Endothelial cell of umbilical vein (primary cell): ENCODE measurements around the gene MR1. TPM values are rescaled to one million over a fixed set of nuclear protein-coding genes. Genes with fewer than 3 reads are reported as not detected.

Experiments
- BruUV-seq: library from RNA; stranded (reverse); fragments of 400-500 nt; replicated peaks from 2 replicates; lab custom pipeline; 2021; lab: Mats Ljungman, UMichigan
- CTCF ChIA-PET: fragments of 300-600, 350-600 bp; sonication (Branson Sonifier 250); formaldehyde crosslinking; loops from one replicate; lab custom pipeline; 2021; ENCODE audit warnings: antibody characterized with exemption, inconsistent platforms; lab: Charles Lee
- POLR2A ChIA-PET: fragments of 300-600, 350-600 bp; sonication (Branson Sonifier 250); formaldehyde crosslinking; loops from one replicate; lab custom pipeline; 2021; ENCODE audit warnings: antibody characterized with exemption, inconsistent platforms; lab: Charles Lee
- DNase-seq: peaks from one replicate; pipeline ENCODE4 v3.0.0-alpha.2; 2011; ENCODE audit warnings: low read depth, low spot score
- FAIRE-seq: peaks from 2 replicates; lab custom pipeline; 2011; peaks lifted over from hg19 to GRCh38; lab: Jason Lieb, UNC
- H2AFZ ChIP-seq: 2 replicates; pipeline ENCODE4 v1.6.0; 2012; ENCODE audit warnings: low read depth, low read length, control low read depth, inconsistent platforms
- H3K27ac ChIP-seq: 2 replicates; pipeline ENCODE4 v1.5.1; 2011; ENCODE audit warnings: low read depth, mild to moderate bottlenecking, control low read depth, low read length, moderate library complexity; ENCODE audit not compliant: insufficient read depth
- H3K27me3 ChIP-seq, 2 experiments: 2 replicates each; pipeline versions ENCODE4 v1.6.0 to v1.6.1; 2011; ENCODE audit warnings: low read length in 2 of 2, mixed read lengths in 1 of 2; ENCODE audit not compliant: control insufficient read depth in 2 of 2, insufficient read depth in 2 of 2
- H3K36me3 ChIP-seq, 2 experiments: 2 replicates in 1 of 2; 3 replicates in 1 of 2; pipeline ENCODE4 v1.5.1; 2011; ENCODE audit warnings: low read length in 2 of 2, mild to moderate bottlenecking in 1 of 2, moderate library complexity in 1 of 2; ENCODE audit not compliant: control insufficient read depth in 2 of 2, insufficient read depth in 2 of 2; ENCODE audit errors: extremely low read depth in 1 of 2
- H3K4me1 ChIP-seq: 3 replicates; pipeline ENCODE4 v1.5.1; 2011; ENCODE audit warnings: mild to moderate bottlenecking, low read length; ENCODE audit not compliant: control insufficient read depth, insufficient read depth; ENCODE audit errors: extremely low read depth
- H3K4me2 ChIP-seq: 2 replicates; pipeline ENCODE4 v1.6.1; 2011; ENCODE audit warnings: low read length, control low read depth, mixed read lengths; ENCODE audit not compliant: insufficient read depth
- H3K4me3 ChIP-seq, 3 experiments: fragments of 200-600 bp in 1 of 3; sonication (generic), shearing (Covaris generic) in 1 of 3; replicated peaks in 1 of 3; 2 replicates each; pipeline ENCODE4 v1.5.1; 2011 to 2016; ENCODE audit warnings: control low read depth in 3 of 3, low read length in 3 of 3, mild to moderate bottlenecking in 2 of 3, inconsistent platforms in 1 of 3, low read depth in 1 of 3, moderate library complexity in 1 of 3; ENCODE audit not compliant: insufficient read depth in 1 of 3
- H3K79me2 ChIP-seq: 2 replicates; pipeline ENCODE4 v1.6.0; 2012; ENCODE audit warnings: low read length, inconsistent platforms; ENCODE audit not compliant: control insufficient read depth, insufficient read depth
- H3K9ac ChIP-seq: replicated peaks from 2 replicates; pipeline ENCODE3; 2011; ENCODE audit warnings: low read length, control low read depth; ENCODE audit not compliant: insufficient read depth; ENCODE audit errors: extremely low read depth
- H3K9me1 ChIP-seq: replicated peaks from 3 replicates; pipeline ENCODE4 v1.6.0; 2011; ENCODE audit warnings: mild to moderate bottlenecking, low read length; ENCODE audit not compliant: control insufficient read depth, insufficient read depth; ENCODE audit errors: extremely low read depth
- H3K9me3 ChIP-seq: replicated peaks from 2 replicates; pipeline ENCODE4 v1.5.1; 2012; ENCODE audit warnings: low read length, inconsistent platforms; ENCODE audit not compliant: control insufficient read depth, insufficient read depth
- H4K20me1 ChIP-seq: replicated peaks from 2 replicates; pipeline ENCODE3; 2011; ENCODE audit warnings: mild to moderate bottlenecking, low read length; ENCODE audit not compliant: control insufficient read depth, insufficient read depth; ENCODE audit errors: extremely low read depth
- CTCF ChIP-seq, 2 donors: IDR thresholded peaks; 1 replicate in 1 of 2; 2 replicates in 1 of 2; pipeline ENCODE4 v1.5.1; 2011; ENCODE audit warnings: low read length in 2 of 2, mild to moderate bottlenecking in 2 of 2, moderate library complexity in 2 of 2, control low read depth in 1 of 2, inconsistent platforms in 1 of 2, low read depth in 1 of 2; ENCODE audit not compliant: insufficient read depth in 1 of 2; ENCODE audit errors: extremely low read depth in 1 of 2
- EZH2 ChIP-seq: IDR thresholded peaks from 2 replicates; pipeline ENCODE4 v1.6.1; 2012; ENCODE audit warnings: borderline replicate concordance, low read depth, mild to moderate bottlenecking, moderate library complexity, low read length, inconsistent platforms; ENCODE audit not compliant: severe bottlenecking
- FOS ChIP-seq: IDR thresholded peaks from 2 replicates; pipeline ENCODE4 v1.6.1; 2011; ENCODE audit warnings: mild to moderate bottlenecking, low read length, moderate library complexity, borderline replicate concordance; ENCODE audit not compliant: insufficient read depth
- GATA2 ChIP-seq: IDR thresholded peaks from 2 replicates; pipeline ENCODE4 v1.7.0; 2011; ENCODE audit warnings: low read depth, mild to moderate bottlenecking, moderate library complexity, mixed read lengths, low read length; ENCODE audit not compliant: insufficient read length, insufficient read depth
- JUN ChIP-seq: IDR thresholded peaks from 2 replicates; pipeline ENCODE4 v1.6.1; 2011; ENCODE audit warnings: borderline replicate concordance, low read depth; ENCODE audit not compliant: insufficient read length, insufficient read depth
- MAX ChIP-seq: IDR thresholded peaks from 2 replicates; pipeline ENCODE4 v1.6.1; 2011; ENCODE audit not compliant: insufficient read depth, insufficient read length
- MYC ChIP-seq: IDR thresholded peaks from one replicate; pipeline ENCODE4 v1.6.1; 2011; ENCODE audit warnings: mild to moderate bottlenecking, low read depth, low read length
- POLR2A ChIP-seq: IDR thresholded peaks from 2 replicates; pipeline ENCODE4 v1.6.1; 2012; ENCODE audit warnings: low read depth, mild to moderate bottlenecking, control low read depth, low read length
- POLR2AphosphoS5 ChIP-seq: IDR thresholded peaks from 2 replicates; pipeline ENCODE4 v1.6.1; 2012; ENCODE audit warnings: low read depth, mild to moderate bottlenecking, control low read depth, low read length, moderate library complexity; ENCODE audit not compliant: insufficient read depth
- dilution Hi-C: fragments of 300-500 bp; cut with MboI; formaldehyde crosslinking; loops from one replicate; pipeline ENCODE4 v1.15.0; 2019; ENCODE audit warnings: low sequenced_read_pairs; ENCODE audit not compliant: extremely low pct_ligation_motif_present
- intact Hi-C: fragments of 100-400 bp; cut with micrococcal nuclease; formaldehyde crosslinking; loops from one replicate; pipeline ENCODE4 v1.10.0; 2022
- polyA plus RNA-seq, 4 experiments: library from polyadenylated mRNA; depleted of rRNA in 3 of 4; stranded (reverse) in 3 of 4; unstranded in 1 of 4; fragments of >200 nt; gene quantifications; 2 replicates each; pipeline versions ENCODE4 v1.2.1 to v1.2.3, GENCODE V29; 2011 to 2012; ENCODE audit warnings: missing spikeins in 1 of 4
- total RNA-seq: library from RNA; stranded (reverse); gene quantifications from 2 replicates; pipeline ENCODE4 v1.2.3, GENCODE V29; 2021

The MR1 gene
- total and polyA plus RNA-seq, 2 donors (not counting 3 experiments of a cell fraction or from before 2014, with no cell fraction given) = 1.3 to 2.5 TPM

GRCh38 chr1:181104042-181104789 lies 70.4 kb downstream of the MR1 start:
- Histone ChIP-seq H3K9ac (peak overlapping the region; percentile 92), H3K36me3 (no peaks in the 10 kb centered on the region), H3K9me1 (no peaks in the 10 kb centered on the region), H3K4me3 (peak overlapping the region; percentile 44 to 63 (median 46)), H3K4me1 (peaks cover 70% of the 10 kb centered on the region), H3K4me2 (peak overlapping the region; percentile 53), H3K9me3 (no peaks in the 10 kb centered on the region), H3K27ac (peak overlapping the region; percentile 90), H2AFZ (peak overlapping the region; percentile 26), H4K20me1 (no peaks in the 10 kb centered on the region), H3K27me3 (no peaks in the 10 kb centered on the region), H3K79me2 (no peaks in the 10 kb centered on the region)
- FAIRE-seq = peak; percentile 15
- CTCF ChIA-PET = interaction anchor here (0.9 to 4.8 kb wide), 13 partner anchors 8 to 222 kb away, joined by 3 to 43 read pairs (median 4); no protein-coding TSS in a partner anchor
- intact Hi-C loops = loop anchor here (2.0 to 5.0 kb wide), 2 partner anchors 39 to 602 kb away; partner anchors contain the start of gene ACBD6
- no peak for DNase-seq
- dilution Hi-C loops = no loop called here
- POLR2A ChIA-PET = interaction anchor here (1.2 to 5.8 kb wide), 5 partner anchors 8 to 81 kb away, joined by 3 to 114 read pairs (median 8); partner anchors contain the start of genes IER5 and STX6
- TF ChIP-seq MYC (no peak), GATA2 (no peak), CTCF (IDR thresholded peaks at IDR 0.05; ENCODE audit: extremely low read depth in 1 of 2, insufficient read depth in 1 of 2, low read depth in 1 of 2, low read length in 2 of 2) (no peak), FOS (no peak), MAX (no peak), POLR2A (no peak), JUN (no peak), POLR2AphosphoS5 (no peak), EZH2 (no peak)
- BruUV-seq = no TSS peak
